Esophagus mucosa (tissue), 1 donor: ENCODE data around the gene FLVCR2. TPM values are rescaled to one million over a fixed set of nuclear protein-coding genes. Genes with fewer than 3 reads are reported as not detected.
"Not testable (repeated sequence)": the region's sequence is repeated elsewhere in the genome, so short reads cannot be mapped to it uniquely, and the experiment has no call there.

Experiments
- ATAC-seq: fragments of 200-7000 bp; cut with Tn5 transposase; one replicate; pipeline ENCODE4 v1.9.1; 2020
- total RNA-seq: library from RNA; stranded (reverse); gene quantifications from one replicate; pipeline ENCODE4 v1.2.4, GENCODE V29; 2023
- donor health status: DM: yes; HTN: yes; CAD: no.

Gene FLVCR2
- total RNA-seq, 1 donor from 2014 or later, result 7.0 TPM

GRCh38 chr14:75600100-75600499 is 21.7 kb downstream of the FLVCR2 start:
- not testable (repeated sequence) for ATAC-seq

GRCh38 chr14:75601061-75601460 is 22.6 kb downstream of the FLVCR2 start:
- ATAC-seq, result not testable (repeated sequence)

DNA sequence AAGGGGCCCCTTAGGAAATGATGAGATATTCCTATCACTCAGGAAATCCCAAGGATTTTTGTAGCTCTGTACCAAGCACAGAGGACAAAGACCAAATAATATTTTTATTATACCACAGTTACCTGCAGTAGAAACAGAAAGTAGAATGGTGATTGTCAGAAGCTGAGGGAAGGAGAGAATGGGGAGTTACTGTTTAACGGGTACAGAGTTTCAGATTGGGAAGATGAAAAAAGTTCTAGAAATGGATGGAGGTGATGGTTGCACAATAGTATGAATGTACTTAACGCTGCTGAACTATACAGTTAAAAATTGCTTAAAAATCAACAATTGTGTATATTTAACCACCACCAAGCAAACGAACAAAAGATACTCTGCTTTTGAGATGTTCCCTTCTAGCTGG is 24.1 kb downstream of the FLVCR2 start:
- no peak for ATAC-seq

GRCh38 chr14:75604979-75605851 is 26.8 kb downstream of the FLVCR2 start:
- ATAC-seq, result no peak

- no peak for ATAC-seq
These were observed 27.5 kb downstream of the FLVCR2 start for GRCh38 chr14:75605916-75606315.

- no peak for ATAC-seq
These were observed 28.6 kb downstream of the FLVCR2 start for GRCh38 chr14:75607044-75607443.

DNA sequence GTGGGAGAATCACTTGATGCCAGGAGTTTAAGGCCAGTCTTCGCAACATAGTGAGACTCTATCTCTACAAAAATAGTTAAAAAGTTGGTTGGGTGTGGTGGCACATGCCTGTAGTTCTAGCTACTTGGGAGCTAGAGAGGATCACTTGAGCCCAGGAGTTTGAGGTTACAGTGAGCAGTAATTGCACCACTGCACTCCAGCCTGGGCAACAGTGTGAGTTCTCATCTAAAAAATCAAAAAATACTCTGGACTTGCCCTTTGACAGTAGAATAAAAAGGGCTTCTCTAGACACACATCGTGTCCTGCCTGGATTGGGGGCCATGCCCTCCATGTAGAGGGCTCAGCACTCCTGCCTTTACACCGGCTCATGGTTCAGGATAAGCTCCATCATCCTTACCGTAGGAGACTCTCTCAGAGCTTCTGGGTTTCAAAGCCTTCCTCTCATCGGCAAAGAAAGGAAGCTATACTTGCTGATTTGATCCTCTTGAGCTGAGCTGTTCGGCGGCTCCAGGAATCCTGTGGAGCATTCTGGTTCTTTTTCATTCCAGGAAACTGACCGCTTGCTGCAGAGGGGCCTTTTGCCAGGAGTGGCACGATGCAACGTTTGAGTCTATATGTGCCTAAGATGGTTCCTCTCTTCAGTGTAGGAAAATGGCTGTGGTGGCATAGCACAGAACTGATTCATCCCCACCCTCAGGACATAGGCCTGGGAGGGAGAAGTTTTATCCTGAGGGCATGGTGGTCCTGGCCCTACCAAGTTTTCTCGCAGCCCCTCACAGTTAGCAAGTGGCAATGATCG is 29.6 kb downstream of the FLVCR2 start:
- ATAC-seq, result no peak

- ATAC-seq, result peak; percentile 46
These were observed 30.7 kb downstream of the FLVCR2 start for GRCh38 chr14:75609116-75609515.

DNA sequence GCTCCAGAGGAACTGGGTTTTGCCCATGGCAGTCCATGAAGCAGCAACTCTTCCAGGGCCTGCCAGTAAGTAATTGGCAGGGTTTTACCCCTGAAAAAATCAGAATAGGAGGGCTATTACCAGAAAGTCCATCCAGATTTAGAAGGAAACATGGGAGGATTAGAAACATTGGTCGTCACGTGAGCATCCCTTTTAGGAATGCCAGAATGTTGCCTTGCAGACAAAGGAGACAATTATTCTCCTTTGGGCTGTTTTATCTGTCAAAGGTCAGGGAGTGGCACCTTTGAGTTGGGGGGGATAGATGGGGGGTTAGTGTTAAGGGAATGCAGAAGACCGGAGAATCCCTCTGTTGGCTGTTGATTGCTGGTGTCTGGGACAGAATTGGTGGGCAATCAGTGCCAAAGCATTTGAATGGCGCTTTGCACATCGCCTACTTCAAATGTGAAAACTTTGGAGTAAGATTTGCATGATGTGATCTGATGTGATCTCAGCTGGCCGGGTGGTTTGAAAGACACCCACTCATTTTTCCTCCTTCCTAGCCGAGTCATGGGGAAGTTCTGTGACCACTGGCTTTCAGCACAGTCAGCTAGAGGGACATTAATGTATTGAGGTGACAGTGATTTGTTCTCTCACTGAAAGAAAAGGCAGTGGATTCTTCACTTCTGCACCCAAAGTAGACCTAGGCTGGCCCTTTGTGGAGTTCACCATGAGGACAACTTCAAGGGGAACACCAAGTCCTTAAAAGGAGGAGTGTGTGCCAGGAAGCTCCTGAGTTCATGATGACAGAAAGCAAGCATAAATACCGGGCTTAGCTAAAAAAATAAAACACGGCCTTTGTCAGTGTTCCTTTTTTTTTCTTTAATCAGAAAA is 31.4 kb downstream of the FLVCR2 start:
- ATAC-seq, result no peak

- ATAC-seq, result no peak
These were observed 32.4 kb downstream of the FLVCR2 start for GRCh38 chr14:75610834-75611233.

GRCh38 chr14:75612157-75612556 is 33.7 kb downstream of the FLVCR2 start:
- no peak for ATAC-seq

DNA sequence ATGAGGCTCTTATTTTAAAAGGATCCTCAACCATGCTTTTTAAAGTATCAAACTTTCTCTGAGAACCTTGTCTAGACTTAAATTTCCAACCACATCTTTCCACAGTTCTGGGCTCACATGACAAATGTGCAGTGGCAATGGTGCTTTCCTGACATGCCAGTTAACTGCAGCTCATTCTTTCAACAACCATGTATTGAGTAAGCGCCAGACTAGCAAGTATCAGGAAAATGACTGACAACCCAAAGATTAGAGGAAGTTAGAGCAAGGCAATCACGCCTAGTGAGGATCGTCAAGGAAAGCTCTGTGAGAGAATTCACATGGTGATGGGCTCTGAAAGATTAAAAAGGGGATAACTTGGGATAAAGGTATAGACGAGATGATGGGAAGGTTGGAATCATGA is 35.8 kb downstream of the FLVCR2 start:
- ATAC-seq, result peak; percentile 54

DNA sequence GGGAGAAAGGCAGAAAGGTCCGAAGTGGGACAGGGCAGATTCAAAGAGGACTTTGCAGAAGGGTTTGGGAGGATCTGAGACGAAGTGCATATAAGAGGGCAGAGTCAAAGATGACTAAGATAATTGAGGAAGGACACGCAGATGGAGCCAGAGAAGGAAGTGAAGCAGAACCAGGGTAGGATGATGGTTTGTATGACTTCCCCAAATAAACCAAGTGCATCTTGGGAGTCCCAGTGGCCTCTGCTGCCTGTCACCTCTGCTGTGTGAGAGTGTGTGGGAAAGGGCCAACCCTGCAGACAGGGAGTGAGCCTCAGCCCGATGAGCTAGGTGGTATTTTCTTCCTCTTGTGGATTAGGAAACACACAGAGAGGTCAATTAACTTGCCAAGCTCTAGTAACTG is 36.8 kb downstream of the FLVCR2 start:
- peak; percentile 62 for ATAC-seq

- peak; percentile 22 for ATAC-seq
These were observed 41.1 kb downstream of the FLVCR2 start for GRCh38 chr14:75619548-75619947.

DNA sequence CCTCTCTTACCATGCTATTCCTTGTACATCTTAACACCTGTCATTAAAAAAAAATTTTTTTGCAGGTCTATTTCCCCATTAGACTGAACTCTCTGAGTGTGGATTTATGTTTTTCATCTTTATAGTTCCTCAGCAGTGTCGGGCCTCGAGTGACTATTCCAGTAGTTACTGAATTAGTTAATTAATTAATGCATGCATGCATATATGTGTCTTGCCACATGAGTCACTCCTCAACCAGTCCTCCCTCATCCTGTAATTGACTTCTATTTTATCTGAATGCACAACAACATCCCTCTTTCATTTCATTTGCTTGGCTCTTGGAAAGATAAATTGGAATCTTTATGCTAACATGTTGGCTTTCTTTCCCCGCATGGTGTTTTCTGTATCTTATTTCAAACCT is 46.6 kb downstream of the FLVCR2 start:
- ATAC-seq, result no peak

DNA sequence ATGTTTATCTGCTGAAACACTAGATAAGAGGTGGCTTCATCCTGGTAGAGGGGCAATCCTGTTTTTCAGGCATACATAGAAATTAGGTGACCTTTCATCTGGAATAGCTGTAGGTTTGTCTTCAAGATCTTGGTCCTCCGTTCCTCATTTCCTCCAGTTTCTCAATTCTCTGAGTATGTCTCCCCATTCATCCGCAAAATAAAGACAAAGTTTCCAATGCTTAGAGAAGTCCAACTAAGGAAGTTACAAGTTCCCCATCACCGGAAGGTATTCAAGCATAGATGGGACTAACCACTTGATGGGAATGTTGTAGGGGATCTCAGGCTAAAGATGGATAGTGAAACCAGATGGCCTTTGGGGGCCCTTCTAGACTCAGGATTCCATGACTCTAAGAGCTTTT is 48.0 kb downstream of the FLVCR2 start:
- no peak for ATAC-seq

- no peak for ATAC-seq
These were observed 48.4 kb downstream of the FLVCR2 start for GRCh38 chr14:75626863-75627262.

GRCh38 chr14:75627406-75627805 is 49.0 kb downstream of the FLVCR2 start:
- no peak for ATAC-seq

- ATAC-seq, result no peak
These were observed 50.4 kb downstream of the FLVCR2 start for GRCh38 chr14:75628816-75629215.

DNA sequence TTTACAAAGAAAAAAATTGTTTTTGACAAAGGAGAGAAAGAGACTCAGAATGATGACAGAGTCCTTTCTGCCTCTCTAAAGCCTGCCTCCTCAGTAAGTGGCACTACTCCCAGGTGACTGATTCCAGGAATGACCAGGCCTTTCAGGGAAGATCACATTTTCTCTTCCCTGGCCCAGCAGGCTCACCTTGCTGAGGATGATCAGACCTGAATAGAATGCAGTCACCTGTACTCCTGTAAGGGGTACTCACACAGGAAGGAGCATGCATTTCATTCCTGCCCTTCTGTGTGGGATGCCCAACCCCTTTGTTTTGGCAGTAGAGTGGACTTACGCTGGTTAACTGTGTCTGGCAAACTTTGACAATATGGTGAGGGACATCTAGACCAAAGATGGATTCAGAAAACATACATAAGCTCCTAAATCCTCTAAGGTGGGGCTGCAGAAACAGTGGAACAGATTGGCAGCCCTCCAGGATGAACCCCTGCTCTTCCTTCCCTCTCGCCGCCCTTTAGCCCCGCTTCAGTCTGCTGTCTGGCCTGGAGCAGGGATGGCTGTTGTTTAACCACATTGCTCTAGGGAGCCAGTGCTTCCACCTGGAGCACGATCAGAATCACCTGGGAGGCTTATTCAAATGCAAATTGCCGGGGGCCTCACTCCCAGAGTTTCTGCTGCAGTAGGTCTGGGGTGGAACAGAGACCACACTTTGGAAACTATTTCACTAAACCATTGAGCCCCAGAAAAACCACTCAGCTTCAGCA is 52.5 kb downstream of the FLVCR2 start:
- ATAC-seq, result no peak

DNA sequence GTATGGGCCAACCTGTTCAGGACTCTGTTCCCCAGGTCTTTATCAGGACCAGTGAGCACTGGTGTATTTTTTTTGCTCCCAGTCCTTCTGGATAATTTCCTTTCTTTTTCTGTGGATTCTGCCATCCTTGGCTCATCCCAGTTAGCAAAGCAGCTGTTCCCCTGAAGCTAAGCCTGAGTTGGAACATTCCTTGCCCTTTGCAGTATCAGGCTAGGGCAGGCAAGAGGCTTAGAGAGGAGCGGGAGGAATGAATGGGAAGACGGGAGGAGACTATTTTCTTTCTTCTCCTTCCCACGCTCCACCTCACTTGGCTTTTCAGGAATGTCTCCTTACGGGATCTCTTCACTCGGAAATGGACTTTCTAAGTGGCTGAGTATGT is 53.0 kb downstream of the FLVCR2 start:
- ATAC-seq, result no peak

- peak; percentile 85 for ATAC-seq
These were observed 56.4 kb downstream of the FLVCR2 start for GRCh38 chr14:75634848-75635247.
